DND-41 (cell line): ENCODE results near the gene GADL1.
A peak's percentile ranks its signal among the peaks of the same experiment; 100 is the strongest.

Experiments used
- ATAC-seq: fragments of 200-7000 bp; cut with Tn5 transposase; 3 replicates; pipeline ENCODE4 v1.9.1; 2021; ENCODE audit warnings: low read depth; ENCODE audit not compliant: insufficient read depth
- DNase-seq: peaks from one replicate; pipeline ENCODE4 v3.0.0-alpha.2; 2020
- H2AFZ ChIP-seq: 2 replicates; pipeline ENCODE4 v1.6.0; 2012; ENCODE audit warnings: low read depth, low read length
- H3K27ac ChIP-seq: 2 replicates; pipeline ENCODE4 v1.5.1; 2012; ENCODE audit warnings: low read length, inconsistent platforms
- H3K27me3 ChIP-seq: fragments of 200-600 bp; sonication (generic); 2 replicates; pipeline ENCODE4 v1.6.0; 2012; ENCODE audit warnings: low read length, mild to moderate bottlenecking, inconsistent platforms; ENCODE audit not compliant: insufficient read depth, poor library complexity
- H3K36me3 ChIP-seq: 2 replicates; pipeline ENCODE4 v1.5.1; 2012; ENCODE audit warnings: low read length, inconsistent platforms; ENCODE audit not compliant: insufficient read depth
- H3K4me1 ChIP-seq: 2 replicates; pipeline ENCODE4 v1.5.1; 2012; ENCODE audit warnings: mild to moderate bottlenecking, low read length; ENCODE audit not compliant: insufficient read depth
- H3K4me2 ChIP-seq: 2 replicates; pipeline ENCODE4 v1.6.0; 2012; ENCODE audit warnings: mild to moderate bottlenecking, moderate library complexity, low read length, inconsistent platforms; ENCODE audit not compliant: insufficient read depth
- H3K4me3 ChIP-seq, 2 experiments: fragments of 200-600 bp in 1 of 2; shearing (Covaris generic) in 1 of 2; 2 replicates each; pipeline ENCODE4 v1.5.1; 2012 to 2016; ENCODE audit warnings: inconsistent platforms in 2 of 2, low read length in 2 of 2, mild to moderate bottlenecking in 2 of 2, low read depth in 1 of 2, moderate library complexity in 1 of 2
- H3K79me2 ChIP-seq: 2 replicates; pipeline ENCODE4 v1.6.0; 2012; ENCODE audit warnings: low read length, inconsistent platforms; ENCODE audit not compliant: insufficient read depth
- H3K9ac ChIP-seq: 2 replicates; pipeline ENCODE4 v1.6.0; 2012; ENCODE audit warnings: low read depth, mild to moderate bottlenecking, inconsistent platforms, low read length, moderate library complexity
- H3K9me3 ChIP-seq: 2 replicates; pipeline ENCODE4 v1.5.1; 2012; ENCODE audit warnings: low read length, moderate library complexity, mild to moderate bottlenecking, inconsistent platforms; ENCODE audit not compliant: insufficient read depth, severe bottlenecking
- H4K20me1 ChIP-seq: 2 replicates; pipeline ENCODE4 v1.6.0; 2012; ENCODE audit warnings: low read length; ENCODE audit not compliant: insufficient read depth
- CTCF ChIP-seq: IDR thresholded peaks from 2 replicates; pipeline ENCODE4 v1.5.1; 2012; ENCODE audit warnings: borderline replicate concordance, low read length, moderate library complexity, mild to moderate bottlenecking; ENCODE audit not compliant: poor library complexity, severe bottlenecking; ENCODE audit errors: extremely low read depth
- EZH2 ChIP-seq: IDR thresholded peaks from 3 replicates; pipeline ENCODE4 v1.6.1; 2012; ENCODE audit warnings: borderline replicate concordance, low read depth, mild to moderate bottlenecking, moderate library complexity, low read length, inconsistent platforms; ENCODE audit not compliant: severe bottlenecking

GADL1 gene

DNA sequence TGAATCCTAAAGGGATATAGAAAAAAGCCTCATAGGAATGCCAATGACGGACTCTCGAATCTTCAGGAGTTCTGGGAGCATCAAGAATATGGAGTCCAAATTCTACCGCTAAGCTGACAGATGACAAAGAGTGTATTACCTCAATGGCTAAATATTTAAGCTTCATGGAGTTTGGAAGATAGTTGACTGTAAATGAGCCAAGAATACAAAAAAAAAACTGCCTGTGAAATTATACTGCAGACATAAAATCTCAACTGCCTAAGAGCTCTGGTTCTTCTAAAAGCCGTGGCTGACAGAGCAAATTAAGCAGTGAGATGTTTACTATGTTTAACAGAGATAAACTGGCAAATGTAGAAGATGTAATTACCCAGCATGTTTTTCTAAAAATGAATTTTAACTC is 140.0 kb downstream of the GADL1 start:
- ATAC-seq (no peak), DNase-seq (no peak)
- no peak for TF ChIP-seq EZH2
- no peak for TF ChIP-seq CTCF
- no peak overlapping the region for H3K27ac ChIP-seq
- H4K20me1 ChIP-seq = no peaks in the 10 kb centered on the region
- no peaks in the 10 kb centered on the region for H3K27me3 ChIP-seq
- H3K4me2 ChIP-seq = no peak overlapping the region
- no peaks in the 10 kb centered on the region for H3K9me3 ChIP-seq
- no peak overlapping the region for H3K9ac ChIP-seq
- H3K36me3 ChIP-seq = no peaks in the 10 kb centered on the region
- H3K4me3 ChIP-seq = no peak overlapping the region
- H2AFZ ChIP-seq = no peak overlapping the region
- no peaks in the 10 kb centered on the region for H3K79me2 ChIP-seq
- H3K4me1 ChIP-seq = peaks cover 11% of the 10 kb centered on the region

GRCh38 chr3:30753766-30754165 is 140.7 kb downstream of the GADL1 start:
- Histone ChIP-seq H3K4me3 (no peak overlapping the region), H4K20me1 (no peaks in the 10 kb centered on the region), H3K4me2 (no peak overlapping the region), H3K79me2 (no peaks in the 10 kb centered on the region), H2AFZ (no peak overlapping the region), H3K27ac (no peak overlapping the region), H3K27me3 (no peaks in the 10 kb centered on the region), H3K9ac (no peak overlapping the region), H3K4me1 (peaks cover 11% of the 10 kb centered on the region), H3K9me3 (no peaks in the 10 kb centered on the region), H3K36me3 (no peaks in the 10 kb centered on the region)
- DNase-seq (no peak), ATAC-seq (no peak)
- TF ChIP-seq EZH2 = no peak
- TF ChIP-seq CTCF = no peak

- Histone ChIP-seq H3K27ac (no peak overlapping the region), H3K79me2 (no peaks in the 10 kb centered on the region), H3K27me3 (no peaks in the 10 kb centered on the region), H3K9me3 (no peaks in the 10 kb centered on the region), H2AFZ (no peak overlapping the region), H3K36me3 (no peaks in the 10 kb centered on the region), H3K4me1 (peaks cover 16% of the 10 kb centered on the region), H3K4me2 (no peak overlapping the region), H4K20me1 (no peaks in the 10 kb centered on the region), H3K4me3 (no peak overlapping the region), H3K9ac (no peak overlapping the region)
- ATAC-seq = peak; percentile 63; the same call in 2 of the 3 replicates
- DNase-seq = peak; percentile 37
- no peak for TF ChIP-seq CTCF
- TF ChIP-seq EZH2 = no peak
These were observed 141.5 kb downstream of the GADL1 start for GRCh38 chr3:30752970-30753369.

- Histone ChIP-seq H2AFZ (no peak overlapping the region), H3K27me3 (no peaks in the 10 kb centered on the region), H3K79me2 (no peaks in the 10 kb centered on the region), H3K9ac (no peak overlapping the region), H3K4me1 (peaks cover 21% of the 10 kb centered on the region), H3K27ac (no peak overlapping the region), H3K9me3 (no peaks in the 10 kb centered on the region), H3K36me3 (no peaks in the 10 kb centered on the region), H4K20me1 (no peaks in the 10 kb centered on the region), H3K4me2 (no peak overlapping the region), H3K4me3 (no peak overlapping the region)
- no peak for TF ChIP-seq EZH2
- no peak for TF ChIP-seq CTCF
- no peak for ATAC-seq
- DNase-seq = no peak
These were observed 142.0 kb downstream of the GADL1 start for GRCh38 chr3:30752491-30752890.
